ENCODE data around the gene DCDC2C.

Gene DCDC2C

DNA sequence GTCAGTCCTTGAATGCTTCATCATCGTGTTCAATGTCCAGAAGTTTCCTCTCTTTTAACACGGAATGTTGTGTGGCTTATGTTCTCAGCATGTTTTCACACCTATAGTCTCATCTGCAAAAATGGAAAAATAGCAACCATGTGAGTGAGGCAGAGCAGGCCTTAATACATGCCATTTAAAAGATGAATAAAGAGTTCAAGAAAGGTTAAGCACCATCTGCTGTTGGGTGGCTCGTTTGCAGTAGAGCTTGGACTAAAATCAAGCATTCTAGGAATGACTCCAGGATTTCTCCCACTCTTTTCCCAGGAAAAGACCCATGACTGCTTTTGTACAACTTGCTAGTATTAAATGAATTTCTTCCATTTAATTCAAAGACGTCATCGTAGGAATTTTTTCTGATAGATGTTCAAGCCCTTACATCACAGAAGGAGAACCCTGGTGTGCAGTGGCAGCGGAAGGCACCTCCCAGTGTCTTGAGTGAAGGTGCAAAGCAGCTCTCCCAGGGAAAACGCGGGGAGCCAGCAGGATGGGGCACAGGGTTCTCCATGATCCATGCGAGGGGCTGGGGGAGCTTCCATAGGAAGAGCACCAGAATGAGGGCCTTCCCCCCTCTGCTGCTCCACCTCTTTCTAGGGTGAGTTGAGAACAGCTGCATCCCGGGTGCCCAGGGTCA, 9.6 kb downstream of the DCDC2C start:
- no peak for DNase-seq (ENCODE audit: low spot score)

DNA sequence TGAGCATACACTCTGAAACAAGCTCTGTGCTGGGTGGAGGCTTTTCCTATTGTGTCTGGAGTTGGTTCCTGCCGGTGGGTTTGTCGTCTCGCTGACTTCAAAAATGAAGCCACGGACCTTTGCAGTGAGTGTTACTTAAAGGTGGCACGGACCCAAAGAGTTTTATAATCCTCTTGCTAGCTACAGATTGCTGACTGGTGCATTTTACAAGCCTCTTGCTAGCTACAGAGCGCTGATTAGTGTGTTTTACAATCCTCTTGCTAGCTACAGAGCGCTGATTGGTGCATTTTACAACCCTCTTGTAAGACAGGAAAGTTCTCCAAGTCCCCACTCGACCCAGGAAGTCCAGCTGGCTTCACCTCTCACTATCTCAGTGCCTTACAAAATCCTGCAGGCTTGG, 15.3 kb downstream of the DCDC2C start:
- DNase-seq (ENCODE audit: low spot score): no peak

DNA sequence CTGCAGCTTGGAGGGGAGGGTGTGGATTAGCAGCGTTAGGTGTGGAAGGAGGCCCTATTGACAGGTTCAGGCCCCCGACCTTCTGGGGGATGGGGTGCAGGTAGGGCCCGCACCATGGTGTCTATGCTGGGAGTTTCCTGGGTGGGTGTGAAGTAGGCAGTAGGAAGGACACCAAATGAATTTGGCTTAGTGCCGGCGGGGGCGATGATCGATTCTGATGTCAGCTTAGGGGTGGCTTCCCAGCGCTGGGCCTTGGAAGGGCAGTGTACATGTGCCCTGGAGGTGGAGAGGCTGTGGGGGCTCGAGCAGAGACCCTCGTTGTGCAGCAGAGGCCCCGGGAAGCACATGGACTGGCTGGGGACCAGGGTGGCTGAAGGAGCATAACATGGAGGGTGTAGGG, 21.6 kb downstream of the DCDC2C start:
- DNase-seq (ENCODE audit: low spot score): no peak

DNA sequence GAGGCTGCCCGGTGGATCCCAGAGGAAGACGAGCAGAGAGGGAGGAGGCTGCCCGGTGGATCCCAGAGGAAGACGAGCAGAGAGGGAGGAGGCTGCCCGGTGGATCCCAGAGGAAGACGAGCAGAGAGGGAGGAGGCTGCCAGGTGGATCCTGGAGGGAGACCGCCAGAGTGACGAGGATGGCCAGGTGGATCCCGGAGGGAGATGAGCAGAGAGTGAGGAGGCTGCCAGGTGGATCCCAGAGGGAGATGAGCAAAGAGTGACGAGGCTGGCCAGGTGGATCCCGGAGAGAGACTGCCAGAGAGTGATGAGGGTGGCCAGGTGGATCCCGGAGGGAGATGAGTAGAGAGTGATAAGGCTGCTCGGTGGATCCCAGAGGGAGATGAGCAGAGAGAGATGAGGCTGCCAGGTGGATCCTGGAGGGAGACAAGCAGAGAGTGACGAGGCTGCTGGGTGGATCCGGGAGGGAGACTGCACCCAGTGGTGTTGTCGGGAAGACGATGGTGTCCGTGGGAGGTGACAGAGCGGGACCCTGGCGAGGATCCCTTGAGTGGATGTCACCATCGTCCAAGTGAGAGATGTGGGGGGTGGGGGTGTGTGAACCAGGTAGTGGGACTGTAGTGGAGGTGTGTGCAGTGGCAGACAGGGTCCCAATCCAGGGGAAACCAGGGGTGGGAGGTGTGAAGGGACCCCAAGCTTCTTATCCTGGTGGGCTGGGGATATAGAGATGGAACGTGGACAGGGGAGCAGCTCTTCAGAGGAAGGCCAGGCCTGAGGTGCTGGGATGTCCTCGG, 22.3 kb downstream of the DCDC2C start:
- DNase-seq (ENCODE audit: low spot score): no peak

DNA sequence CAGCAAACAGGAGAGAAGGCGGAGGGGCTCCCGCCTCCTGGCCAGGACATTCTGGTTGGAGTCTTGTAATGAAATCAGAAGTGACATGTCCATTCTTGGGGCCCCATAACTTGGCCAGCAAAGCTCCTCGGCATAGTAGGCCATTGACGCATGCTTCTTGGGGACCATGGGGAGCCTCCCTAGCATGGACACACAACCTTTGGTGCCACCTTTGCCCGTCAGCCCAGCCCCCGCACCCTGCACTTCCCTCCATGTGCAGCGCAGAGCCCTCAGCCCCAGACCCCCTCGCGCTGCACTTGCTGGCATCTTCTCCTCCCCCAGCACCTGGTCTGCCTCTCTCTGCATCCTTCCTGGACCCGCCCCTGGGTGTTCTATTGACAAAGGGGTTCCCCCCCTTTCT, 23.1 kb downstream of the DCDC2C start:
- no peak for DNase-seq (ENCODE audit: low spot score)

DNA sequence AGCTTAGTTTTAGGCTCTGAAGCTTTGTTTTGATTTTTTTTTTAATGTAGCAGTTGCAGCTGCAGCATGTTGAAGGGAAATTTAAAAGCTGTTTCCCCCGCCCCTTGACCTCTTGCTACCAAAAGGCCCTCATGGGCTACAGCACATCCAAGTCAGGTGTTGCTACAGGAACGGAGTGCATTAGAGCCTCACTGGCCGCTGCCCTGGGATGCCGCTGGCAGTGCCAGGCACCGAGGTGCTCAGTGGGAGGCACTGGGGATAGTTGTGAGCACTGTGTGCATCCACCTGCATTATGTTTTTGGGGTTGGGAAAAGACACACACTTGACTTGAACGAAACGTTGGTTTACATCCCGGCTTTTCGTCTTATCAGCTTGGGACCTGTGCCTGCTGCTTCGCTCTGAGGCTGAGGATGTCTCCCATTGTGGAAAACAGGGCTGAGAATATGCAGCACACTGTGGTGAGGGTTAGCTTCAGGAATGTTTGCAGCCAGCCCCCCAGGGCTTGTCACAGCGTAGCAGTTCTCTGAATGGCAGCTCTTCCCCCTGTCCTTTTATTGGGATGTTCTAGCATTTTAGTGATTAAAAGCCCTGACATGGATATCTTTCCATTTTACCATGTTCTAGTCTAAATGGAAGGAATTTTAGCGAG, 24.1 kb downstream of the DCDC2C start:
- DNase-seq (ENCODE audit: low spot score): no peak

DNA sequence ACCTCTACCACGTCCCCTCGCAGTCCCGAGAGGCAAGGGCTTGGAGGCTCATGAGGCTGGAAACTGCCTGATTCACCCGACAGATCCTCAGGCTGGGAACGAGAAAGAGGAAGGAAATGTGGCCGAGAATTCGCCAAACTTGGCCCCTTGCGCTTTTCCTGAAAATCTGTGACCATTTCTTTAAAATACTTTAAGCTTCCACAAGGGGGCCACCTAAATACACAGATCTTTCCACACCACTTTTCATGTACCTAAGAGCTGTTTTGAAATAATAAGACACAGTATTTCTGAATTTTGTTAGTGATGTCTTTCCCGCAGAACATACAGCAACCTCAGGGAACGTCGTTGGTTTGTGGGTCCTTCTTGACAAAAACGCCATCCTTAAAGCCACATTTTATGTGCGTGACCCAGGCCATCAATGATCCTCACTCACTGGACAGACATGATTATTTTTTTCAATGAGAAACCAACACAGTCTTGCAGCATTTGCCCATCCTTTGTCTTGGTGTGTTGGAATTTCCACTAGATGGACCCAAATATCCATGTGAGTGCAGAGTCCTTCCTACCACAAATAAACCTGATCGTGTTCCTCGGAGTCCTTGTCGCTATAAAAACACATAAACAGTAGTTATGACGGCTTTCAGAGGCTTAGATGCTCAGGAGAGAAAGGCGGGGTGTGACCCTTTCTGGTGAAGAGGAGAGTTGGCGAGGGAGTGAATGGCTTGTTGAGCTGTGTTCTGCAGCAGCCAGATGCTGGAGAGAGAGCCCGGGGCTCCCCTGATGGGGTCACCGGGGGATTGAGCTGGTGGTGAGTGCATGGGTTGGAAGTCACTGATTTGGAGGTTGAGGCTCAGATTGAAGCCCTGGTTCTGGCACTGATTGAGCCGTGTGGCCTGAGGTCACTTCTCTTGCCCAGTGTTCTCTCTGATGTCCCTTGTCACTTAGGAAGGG, 25.0 kb downstream of the DCDC2C start:
- peak; percentile 56 for DNase-seq (ENCODE audit: low spot score)

DNA sequence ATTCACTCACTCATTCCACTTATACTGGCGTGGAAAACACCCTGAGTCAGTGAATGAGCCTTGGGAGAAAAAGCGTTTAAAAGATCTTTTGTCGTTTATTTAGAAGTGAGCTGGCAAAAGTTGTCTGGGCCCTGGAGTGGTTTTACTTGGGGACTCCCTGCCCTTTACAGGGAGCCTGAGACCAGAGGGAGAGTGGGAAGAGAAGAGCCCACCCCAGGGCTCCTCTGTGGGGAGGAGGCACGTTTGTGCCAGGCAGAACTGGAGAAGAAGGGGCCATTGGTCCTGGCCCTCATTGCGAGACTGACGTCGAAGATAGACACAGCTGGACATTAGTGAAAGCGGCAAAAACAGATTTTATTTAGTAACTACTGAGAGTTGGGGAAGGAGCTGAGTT, 25.7 kb downstream of the DCDC2C start:
- no peak for DNase-seq (ENCODE audit: low spot score)

DNA sequence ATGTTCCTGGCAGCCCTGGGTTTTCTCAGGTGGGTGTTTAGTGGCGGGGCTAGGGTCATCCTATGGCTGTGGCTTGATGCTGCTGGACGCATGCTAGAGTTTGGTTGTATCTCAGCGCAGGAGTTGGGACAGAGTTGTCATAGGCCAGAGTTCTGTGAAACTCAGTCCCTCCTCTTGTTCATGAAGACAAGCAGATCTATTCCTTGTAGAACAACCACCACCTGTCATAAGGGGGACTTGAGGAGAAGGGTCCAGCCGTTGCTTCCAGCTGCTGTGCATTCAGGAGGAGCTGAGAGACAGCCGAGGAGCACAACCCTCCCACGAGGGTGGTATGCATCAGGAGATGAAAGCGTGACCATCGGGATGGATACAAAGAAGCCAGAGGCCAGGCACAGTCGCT, 26.4 kb downstream of the DCDC2C start:
- no peak for DNase-seq (ENCODE audit: low spot score)

DNA sequence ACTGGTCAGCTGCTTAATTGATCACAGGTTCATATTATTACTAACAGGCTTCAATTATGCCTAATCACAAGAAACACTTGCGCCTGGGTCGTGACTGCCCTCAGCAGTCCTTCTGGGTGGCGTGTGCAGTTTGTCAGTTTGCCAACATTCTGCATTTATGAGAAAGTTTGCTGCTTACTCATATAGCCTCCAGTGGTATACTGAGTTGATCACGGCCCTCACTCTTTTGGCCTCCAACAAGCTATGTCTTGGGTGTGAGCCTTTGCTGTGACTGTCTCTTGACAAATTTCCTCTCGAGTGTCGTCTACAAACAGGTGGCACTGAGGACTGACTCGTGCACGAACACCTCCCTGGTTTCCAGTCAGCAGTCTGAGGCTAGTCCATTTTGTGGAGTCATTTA, 27.3 kb downstream of the DCDC2C start:
- DNase-seq (ENCODE audit: low spot score): no peak

DNA sequence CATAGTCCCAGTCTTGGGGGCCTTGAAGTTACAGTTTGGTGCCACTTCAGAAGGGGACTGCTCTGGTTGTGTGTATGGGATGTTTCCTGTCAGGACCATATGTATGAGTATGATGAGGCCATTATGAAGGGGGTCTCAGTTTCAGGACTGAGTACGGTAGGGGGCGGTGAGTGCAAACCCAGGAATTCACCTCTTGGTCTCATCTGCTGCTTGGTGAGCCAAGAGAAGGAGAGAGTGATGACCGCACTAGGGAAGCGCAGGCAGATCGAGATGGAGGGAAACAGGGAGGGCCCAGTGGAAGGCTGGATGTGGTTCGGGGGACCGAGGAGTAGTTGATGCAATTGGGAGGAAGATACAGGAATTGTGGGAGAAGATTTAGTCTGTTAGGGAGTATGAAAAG, 28.5 kb downstream of the DCDC2C start:
- DNase-seq (ENCODE audit: low spot score): no peak

DNA sequence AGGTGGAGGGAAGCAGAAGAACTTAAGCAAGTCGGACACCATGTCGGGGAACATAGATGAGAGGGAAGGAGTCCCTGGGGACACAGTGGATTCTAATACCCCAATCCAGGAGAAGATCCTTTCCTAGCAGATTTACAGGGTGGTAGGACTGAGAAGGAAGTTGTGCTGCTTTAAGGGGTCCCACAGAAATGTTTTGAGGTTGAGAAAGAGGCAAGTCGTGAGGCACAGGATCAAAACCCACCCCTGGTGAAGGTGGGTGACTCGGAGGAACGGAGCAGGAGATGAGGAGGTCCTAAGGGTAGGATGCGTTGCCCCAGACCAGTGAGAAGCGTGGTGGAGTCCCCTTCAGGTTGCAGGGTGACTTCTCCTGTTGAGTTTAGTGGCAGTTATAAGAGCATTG, 32.7 kb downstream of the DCDC2C start:
- DNase-seq (ENCODE audit: low spot score): no peak

DNA sequence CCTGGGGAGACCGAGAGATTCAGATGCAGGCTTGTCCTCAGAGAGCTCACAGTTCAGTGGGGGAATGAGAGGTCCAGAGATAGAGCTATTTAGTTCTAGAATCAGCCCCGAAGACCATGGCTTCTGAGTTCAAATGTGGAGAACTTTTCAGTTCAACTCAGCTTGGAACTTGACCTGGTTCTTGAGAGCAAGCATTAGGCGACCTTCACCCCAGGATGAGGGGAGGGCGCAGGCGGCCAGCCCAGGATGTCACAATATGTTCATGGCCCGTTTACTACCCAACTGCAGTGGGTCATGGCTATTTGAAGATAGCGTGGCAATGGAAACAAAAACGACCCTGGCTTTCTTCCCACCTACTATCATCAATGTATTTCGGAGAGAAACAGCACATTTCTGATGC, 33.8 kb downstream of the DCDC2C start:
- DNase-seq (ENCODE audit: low spot score): no peak

DNA sequence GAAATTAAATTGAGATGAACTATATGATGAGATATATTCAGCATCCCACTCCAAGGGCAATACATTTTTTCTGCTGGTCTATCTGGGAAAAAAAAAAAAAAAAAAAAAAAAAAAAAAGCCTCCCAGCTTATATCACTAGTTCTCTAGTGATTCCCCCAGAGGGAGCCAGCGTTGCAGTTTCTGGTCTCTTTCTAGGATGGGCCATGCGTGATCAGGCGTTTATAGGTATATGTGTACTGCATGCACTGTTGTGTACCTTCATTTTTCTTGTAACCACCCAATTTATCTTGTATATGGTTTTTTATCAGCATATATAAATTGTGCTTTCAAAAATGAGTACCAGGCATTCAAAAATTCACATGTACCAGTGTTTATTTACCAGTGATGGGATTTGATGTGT, 35.1 kb downstream of the DCDC2C start:
- DNase-seq (ENCODE audit: low spot score): peak; percentile 60

DNA sequence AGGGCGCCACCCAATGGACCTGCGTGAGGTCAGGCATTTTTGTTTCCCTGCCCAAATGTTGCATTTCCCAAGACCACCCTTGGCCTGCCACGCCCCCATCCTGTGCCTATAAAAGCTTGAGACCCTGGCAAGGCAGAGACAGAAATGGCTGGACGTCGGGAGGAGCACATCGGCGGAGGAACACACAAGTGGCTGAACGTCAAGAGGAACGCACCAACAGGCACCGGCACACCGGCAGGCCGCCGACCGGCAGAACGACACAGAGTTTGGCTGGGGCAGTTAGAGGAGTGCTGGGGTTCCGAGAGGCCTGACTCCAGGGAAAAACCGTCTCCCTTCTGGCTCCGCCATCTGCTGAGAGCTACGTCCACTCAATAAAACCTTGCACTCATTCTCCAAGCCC, 35.9 kb downstream of the DCDC2C start:
- no peak for DNase-seq (ENCODE audit: low spot score)

DNA sequence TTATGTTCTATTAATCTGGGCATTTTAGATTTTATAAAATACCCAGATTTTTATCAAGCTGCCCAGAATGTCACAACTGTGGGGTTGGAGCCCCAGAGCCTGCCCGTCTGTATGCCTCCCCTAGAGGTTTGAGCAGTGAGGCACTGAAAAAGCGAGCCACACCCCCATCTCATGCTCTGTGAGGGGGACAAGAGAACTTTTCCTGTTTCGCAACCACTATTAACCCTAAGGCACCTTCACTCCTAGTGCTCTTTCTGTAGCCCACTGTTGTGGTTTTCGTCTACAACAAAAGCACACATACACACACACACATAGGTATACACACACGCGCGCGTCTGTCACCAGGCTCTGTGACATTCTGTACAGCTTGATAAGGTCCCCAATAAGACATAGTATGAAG, 38.0 kb downstream of the DCDC2C start:
- DNase-seq (ENCODE audit: low spot score): no peak

DNA sequence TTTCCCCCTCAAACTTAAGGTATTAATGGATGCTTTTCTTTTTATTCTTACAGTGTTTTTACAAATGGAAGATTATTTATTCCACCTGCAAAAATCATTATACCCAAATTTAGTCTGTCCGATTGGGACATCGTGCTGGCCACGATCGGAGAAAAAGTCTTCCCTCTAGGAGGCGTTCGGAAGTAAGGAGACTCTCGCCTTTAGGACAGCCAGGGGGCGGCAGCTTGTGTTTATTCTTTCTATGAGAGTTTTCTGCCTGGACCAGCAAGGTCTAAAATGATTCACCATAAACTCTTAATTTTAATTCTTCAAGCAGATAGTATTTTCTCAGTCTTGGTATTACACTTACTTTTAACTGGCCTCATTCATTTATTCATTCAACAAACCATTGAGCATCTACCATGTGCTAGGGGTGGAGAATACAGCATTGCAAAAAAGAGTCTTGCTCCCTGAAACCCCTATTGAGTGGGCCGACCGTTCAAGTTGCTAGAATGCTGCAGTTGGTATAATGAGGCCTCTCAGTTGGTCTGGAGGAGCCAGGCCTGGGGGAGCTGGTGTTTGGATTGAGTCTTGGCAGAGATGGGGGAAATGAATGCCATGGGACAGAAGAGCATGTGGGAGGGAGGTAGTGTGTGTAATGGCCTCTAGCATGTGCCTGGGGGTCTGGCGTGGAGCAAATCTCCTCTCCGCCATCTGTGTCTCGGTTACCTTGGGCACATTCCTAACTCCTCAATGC, 38.7 kb downstream of the DCDC2C start:
- DNase-seq (ENCODE audit: low spot score): no peak

DNA sequence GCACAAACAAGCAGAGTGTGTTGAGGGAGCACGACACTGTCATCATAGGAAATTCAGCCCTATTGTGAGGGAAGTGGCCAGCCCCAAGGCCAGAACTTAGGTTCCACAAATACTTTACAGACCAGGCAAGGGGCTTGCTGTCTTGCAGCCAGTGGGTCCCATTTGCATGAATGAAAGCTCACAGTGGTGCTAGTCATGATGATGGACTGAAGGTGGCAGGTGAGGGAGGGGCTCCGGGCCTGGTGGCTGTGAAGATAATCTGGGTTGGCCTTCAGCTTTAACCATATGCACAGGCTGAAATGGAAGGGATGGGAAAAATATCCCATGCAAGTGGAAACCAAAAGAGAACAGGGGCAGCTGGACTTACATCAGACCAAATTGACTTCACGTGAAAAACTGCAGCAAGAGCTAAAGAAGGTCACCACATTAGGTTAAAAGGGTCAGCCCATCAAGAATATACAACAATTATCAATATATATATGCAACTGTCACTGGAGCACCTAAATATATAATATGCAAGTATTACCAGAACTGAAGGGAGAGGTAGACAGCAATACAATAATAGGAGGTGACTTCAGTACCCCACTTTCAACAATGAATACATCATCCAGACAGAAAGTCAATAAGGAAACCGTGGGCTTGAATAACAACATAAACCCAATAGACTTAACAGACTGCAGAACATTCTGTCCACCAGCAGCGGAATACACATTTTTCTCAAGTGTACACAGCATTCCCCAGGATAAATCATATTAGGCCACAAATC, 39.6 kb downstream of the DCDC2C start:
- no peak for DNase-seq (ENCODE audit: low spot score)

DNA sequence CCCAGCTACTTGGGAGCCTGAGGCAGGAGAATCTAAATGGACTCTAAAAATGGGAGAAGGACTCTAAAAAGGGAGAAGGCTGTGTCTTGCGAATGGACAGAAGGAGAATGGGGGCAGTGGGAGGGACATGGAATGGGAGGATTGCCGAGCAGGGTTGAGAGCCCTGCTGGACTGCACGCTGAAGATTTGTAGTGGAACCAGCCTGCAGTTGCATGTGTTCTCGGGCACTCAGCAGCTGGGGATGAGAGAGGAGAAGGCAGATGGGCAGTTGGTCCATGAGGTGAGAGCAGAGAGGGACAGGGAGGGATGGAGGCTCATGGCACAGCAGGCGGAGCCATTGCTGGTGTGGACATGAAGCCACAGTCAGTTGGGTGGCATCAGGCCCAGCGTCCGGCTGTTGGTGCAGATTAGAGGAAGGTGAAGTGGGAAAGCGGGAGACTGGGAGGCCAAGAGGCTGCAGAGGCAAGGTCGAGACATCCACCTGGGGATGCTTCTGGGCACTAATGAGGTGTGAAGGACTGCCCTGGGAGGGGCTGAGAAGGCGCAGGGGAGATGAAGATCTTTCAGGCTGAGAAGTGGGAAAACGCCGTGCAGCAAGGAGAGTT, 40.7 kb downstream of the DCDC2C start:
- no peak for DNase-seq (ENCODE audit: low spot score)

DNA sequence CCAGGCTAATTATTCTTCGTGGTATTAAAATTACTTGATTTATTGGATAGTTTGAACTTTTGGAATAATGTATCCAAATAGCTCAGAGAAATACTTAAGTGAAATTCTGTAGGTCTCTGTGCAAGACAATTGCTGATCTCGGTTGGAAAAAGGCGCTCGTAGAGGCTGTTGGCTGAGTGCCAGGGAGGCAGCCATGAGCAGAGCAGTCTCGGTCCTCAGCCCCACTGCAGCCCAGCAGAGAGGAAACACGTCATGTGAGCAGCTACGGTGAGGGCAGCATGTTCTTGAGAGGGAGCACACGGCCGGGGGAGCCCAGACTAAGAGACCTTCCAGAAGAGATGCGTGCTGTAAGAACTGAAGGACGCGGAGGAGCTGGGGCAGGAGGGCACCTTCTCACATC, 42.5 kb downstream of the DCDC2C start:
- DNase-seq (ENCODE audit: low spot score): no peak

All from NAMALWA (cell line).